Kidney (tissue), 14 donors: ENCODE measurements around the gene MDGA2. TPM values are rescaled to one million over a fixed set of nuclear protein-coding genes. Genes with fewer than 3 reads are reported as not detected.

ENCODE experiments used
- DNase-seq, 5 donors: peaks; one replicate each; pipeline ENCODE4 v3.0.0-alpha.2; 2013 to 2020
- FAIRE-seq: peaks from 2 replicates; lab custom pipeline; 2012; peaks lifted over from hg19 to GRCh38; lab: Jason Lieb, UNC
- H3K27ac ChIP-seq, 2 donors: one replicate each; pipeline ENCODE4 v1.7.0; 2013; ENCODE audit warnings: low read depth in 2 of 2, low read length in 2 of 2, inconsistent platforms in 1 of 2
- H3K27me3 ChIP-seq: one replicate; pipeline ENCODE4 v1.7.1; 2013; ENCODE audit warnings: low read length, inconsistent platforms; ENCODE audit not compliant: control insufficient read depth, insufficient read depth
- H3K36me3 ChIP-seq, 3 donors: one replicate each; pipeline versions ENCODE4 v1.7.0 to v1.7.1; 2013; ENCODE audit warnings: low read length in 3 of 3, control low read depth in 1 of 3, inconsistent platforms in 1 of 3; ENCODE audit not compliant: insufficient read depth in 3 of 3, control insufficient read depth in 2 of 3
- H3K4me1 ChIP-seq, 3 donors: one replicate each; pipeline versions ENCODE4 v1.7.0 to v1.7.1; 2013; ENCODE audit warnings: low read length in 3 of 3, inconsistent platforms in 1 of 3, low read depth in 1 of 3; ENCODE audit not compliant: control insufficient read depth in 2 of 3, insufficient read depth in 2 of 3
- H3K4me3 ChIP-seq, 3 donors: one replicate each; pipeline versions ENCODE4 v1.7.0 to v1.8.1; 2013; ENCODE audit warnings: low read length in 3 of 3, control low read depth in 1 of 3, inconsistent platforms in 1 of 3
- H3K9ac ChIP-seq, 3 donors: one replicate each; pipeline versions ENCODE4 v1.7.0 to v1.7.1; 2013; ENCODE audit warnings: low read length in 3 of 3, control low read depth in 1 of 3, inconsistent platforms in 1 of 3
- H3K9me3 ChIP-seq, 3 donors: one replicate each; pipeline versions ENCODE4 v1.7.0 to v1.7.1; 2013; ENCODE audit warnings: low read length in 3 of 3, control low read depth in 1 of 3, inconsistent platforms in 1 of 3; ENCODE audit not compliant: control insufficient read depth in 2 of 3, insufficient read depth in 1 of 3
- CTCF ChIP-seq: IDR thresholded peaks from 3 replicates; pipeline ENCODE4 v1.5.1; 2012; ENCODE audit warnings: mild to moderate bottlenecking, moderate library complexity, borderline replicate concordance; ENCODE audit not compliant: insufficient read depth; ENCODE audit errors: extremely low read depth
- intact Hi-C: fragments of 100-400 bp; cut with DNase I; formaldehyde crosslinking; loops from one replicate; pipeline ENCODE4 v1.11.1; 2022
- polyA plus RNA-seq: library from polyadenylated mRNA; stranded (reverse); fragments of 350-450 nt; fragmentation: Illumina TruSeq; extraction: RNeasy Lipid Tissue Mini Kit (QIAGEN cat#74804); gene quantifications from one replicate; pipeline ENCODE4 v1.2.3, GENCODE V29; 2014; ENCODE audit warnings: low read depth, low replicate concordance; ENCODE audit not compliant: insufficient read depth
- total RNA-seq: library from RNA; stranded (reverse); fragmentation: NEBNext Ultra II Directional; extraction: Animal tissue kit (Norgen Biotek cat#: 25700); gene quantifications from one replicate; pipeline ENCODE4 v1.2.1, GENCODE V29; 2021
- donor health status: control.
- donor health status: control.
- donor health status: control.
- donor health status: control.
- donor health status: control.
- donor health status: DM: yes; HTN: yes; CAD: no.
- donor health status: Normal renal cell carcinoma (clear cell type).

Gene MDGA2
- total and polyA plus RNA-seq, 2 donors from 2014 or later, result 0.41 TPM; not detected in 1

- Histone ChIP-seq H3K9me3 (no peaks in the 10 kb centered on the region), H3K4me3 (no peak overlapping the region), H3K27me3 (no peaks in the 10 kb centered on the region), H3K4me1 (no peaks in the 10 kb centered on the region), H3K36me3 (no peaks in the 10 kb centered on the region), H3K9ac (no peak overlapping the region), H3K27ac (no peak overlapping the region)
- FAIRE-seq (no peak), DNase-seq (no peak)
- intact Hi-C loops, result no loop called here
- TF ChIP-seq CTCF, result no peak
Observed at GRCh38 chr14:47332106-47332505, 343.3 kb downstream of the MDGA2 start.

- Histone ChIP-seq H3K27me3 (no peaks in the 10 kb centered on the region), H3K36me3 (no peaks in the 10 kb centered on the region), H3K9me3 (no peaks in the 10 kb centered on the region), H3K9ac (no peak overlapping the region), H3K4me1 (no peaks in the 10 kb centered on the region), H3K27ac (no peak overlapping the region), H3K4me3 (no peak overlapping the region)
- no peak for TF ChIP-seq CTCF
- DNase-seq (no peak), FAIRE-seq (no peak)
- intact Hi-C loops, result no loop called here
Observed at GRCh38 chr14:47328376-47328775, 347.0 kb downstream of the MDGA2 start.

- Histone ChIP-seq H3K9ac (no peak overlapping the region), H3K9me3 (no peaks in the 10 kb centered on the region), H3K4me1 (no peaks in the 10 kb centered on the region), H3K27me3 (no peaks in the 10 kb centered on the region), H3K4me3 (no peak overlapping the region), H3K27ac (no peak overlapping the region), H3K36me3 (no peaks in the 10 kb centered on the region)
- intact Hi-C loops, result no loop called here
- TF ChIP-seq CTCF, result no peak
- DNase-seq (no peak), FAIRE-seq (no peak)
Observed at GRCh38 chr14:47327336-47327735, 348.1 kb downstream of the MDGA2 start.

- intact Hi-C loops, result no loop called here
- no peak for TF ChIP-seq CTCF
- FAIRE-seq (no peak), DNase-seq (no peak)
- Histone ChIP-seq H3K27me3 (no peaks in the 10 kb centered on the region), H3K4me1 (no peaks in the 10 kb centered on the region), H3K9me3 (no peaks in the 10 kb centered on the region), H3K4me3 (no peak overlapping the region), H3K36me3 (no peaks in the 10 kb centered on the region), H3K27ac (no peak overlapping the region), H3K9ac (no peak overlapping the region)
Observed at GRCh38 chr14:47322751-47323150, 352.7 kb downstream of the MDGA2 start.
